HepG2 (cell line): ENCODE results near the gene AP4M1. TPM values are rescaled to one million over a fixed set of nuclear protein-coding genes. Genes with fewer than 3 reads are reported as not detected.

ENCODE experiments used
- ATF7 ChIP-seq, 2 experiments: fragments of 450-650 bp in 1 of 2; sonication (generic) in 1 of 2; formaldehyde crosslinking in 1 of 2; IDR thresholded peaks; 2 replicates each; pipeline versions ENCODE4 v1.4.0 to v1.6.1; 2016 to 2020; ENCODE audit warnings: antibody characterized with exemption in 1 of 2, mild to moderate bottlenecking in 1 of 2, missing genetic modification reagents in 1 of 2
- DR1 ChIP-seq: sonication (generic); formaldehyde crosslinking; IDR thresholded peaks from 2 replicates; pipeline ENCODE4 v1.8.0; 2021; ENCODE audit warnings: mild to moderate bottlenecking, missing genetic modification reagents, inconsistent platforms
- FOXO1 ChIP-seq: sonication (generic); formaldehyde crosslinking; IDR thresholded peaks from 2 replicates; pipeline ENCODE4 v1.4.0; 2020; ENCODE audit warnings: missing genetic modification reagents
- HDAC2 ChIP-seq: sonication (generic); formaldehyde crosslinking; IDR thresholded peaks from 2 replicates; pipeline ENCODE4 v1.4.0; 2020; ENCODE audit warnings: missing genetic modification reagents
- JDP2 ChIP-seq: sonication (generic); formaldehyde crosslinking; IDR thresholded peaks from 2 replicates; pipeline ENCODE4 v1.8.1; 2022; ENCODE audit warnings: missing genetic modification reagents, borderline replicate concordance
- KLF9 ChIP-seq: IDR thresholded peaks from 2 replicates; pipeline ENCODE4 v1.6.1; 2016; ENCODE audit warnings: low read depth
- MAX ChIP-seq: IDR thresholded peaks from 2 replicates; pipeline ENCODE4 v1.6.1; 2012; ENCODE audit warnings: inconsistent platforms
- SNAPC4 ChIP-seq: sonication (generic); formaldehyde crosslinking; IDR thresholded peaks from 2 replicates; pipeline ENCODE4 v1.4.0; 2020; ENCODE audit warnings: mild to moderate bottlenecking, missing genetic modification reagents
- SRY ChIP-seq: sonication (generic); formaldehyde crosslinking; IDR thresholded peaks from 2 replicates; pipeline ENCODE4 v1.8.0; 2022; ENCODE audit warnings: mild to moderate bottlenecking, missing genetic modification reagents
- TAF1 ChIP-seq: sonication (generic); formaldehyde crosslinking; IDR thresholded peaks from 2 replicates; pipeline ENCODE4 v1.4.0; 2020; ENCODE audit warnings: missing genetic modification reagents
- ZBTB14 ChIP-seq: sonication (generic); formaldehyde crosslinking; IDR thresholded peaks from 2 replicates; pipeline ENCODE4 v1.4.0; 2020; ENCODE audit warnings: missing genetic modification reagents
- ZHX2 ChIP-seq, 2 experiments: sonication (generic) in 1 of 2; formaldehyde crosslinking in 1 of 2; IDR thresholded peaks; 2 replicates each; pipeline versions ENCODE4 v1.6.1 to v1.9.0; 2014 to 2022; ENCODE audit warnings: antibody characterized with exemption in 1 of 2, borderline replicate concordance in 1 of 2, inconsistent platforms in 1 of 2, low read depth in 1 of 2, missing genetic modification reagents in 1 of 2
- ZNF292 ChIP-seq: sonication (generic); formaldehyde crosslinking; IDR thresholded peaks from 2 replicates; pipeline ENCODE4 v1.8.1; 2022; ENCODE audit warnings: mild to moderate bottlenecking, low read depth, missing genetic modification reagents, borderline replicate concordance
- ZNF468 ChIP-seq: sonication (generic); formaldehyde crosslinking; IDR thresholded peaks from 2 replicates; pipeline ENCODE4 v1.8.0; 2022; ENCODE audit warnings: mild to moderate bottlenecking, moderate library complexity, missing genetic modification reagents
- ZNF496 ChIP-seq: sonication (generic); formaldehyde crosslinking; IDR thresholded peaks from 2 replicates; pipeline ENCODE4 v1.8.1; 2023; ENCODE audit warnings: mild to moderate bottlenecking, moderate library complexity, missing genetic modification reagents; ENCODE audit not compliant: insufficient replicate concordance
- ZNF558 ChIP-seq: sonication (generic); formaldehyde crosslinking; IDR thresholded peaks from 2 replicates; pipeline ENCODE4 v1.9.0; 2022; ENCODE audit warnings: mild to moderate bottlenecking, missing genetic modification reagents, borderline replicate concordance
- polyA plus RNA-seq, 8 experiments: library from polyadenylated mRNA; depleted of rRNA in 3 of 8; stranded (reverse) in 7 of 8; unstranded in 1 of 8; fragments of >200 nt; fragmentation: Illumina TruSeq in 4 of 8; extraction: Trizol in 4 of 8; gene quantifications; 2 replicates each; pipeline versions ENCODE4 v1.2.1 to v1.2.3, GENCODE V29; 2011 to 2016; ENCODE audit warnings: low read depth in 4 of 8, missing spikeins in 1 of 8, mixed read lengths in 1 of 8; ENCODE audit not compliant: insufficient read depth in 1 of 8
- total RNA-seq, 5 experiments: library from RNA; depleted of rRNA; stranded (reverse); fragments of >200 nt; fragmentation: Illumina TruSeq; extraction: Trizol; gene quantifications; 2 replicates each; pipeline ENCODE4 v1.2.3, GENCODE V29; 2016; ENCODE audit warnings: low read depth in 1 of 5

AP4M1 gene
- total and polyA plus RNA-seq, 2 of the 13 experiments (the other 11 are each of a cell fraction or from before 2014, with no cell fraction given) = 6.3 to 9.7 TPM

GRCh38 chr7:100100420-100101015 lies 925 bp upstream of the AP4M1 start (continued):
- peak; percentile 80 for TF ChIP-seq ZHX2 (IDR thresholded peaks at IDR 0.05; ENCODE audit: low read depth)
- no peak for TF ChIP-seq ZHX2 (CRISPR knock-in tag; IDR thresholded peaks at IDR 0.05; ENCODE audit: borderline replicate concordance)
- no peak for TF ChIP-seq ZNF468 (CRISPR knock-in tag)
- peak; percentile 65; the same call in 1 of the 2 replicates for TF ChIP-seq ZNF558 (CRISPR knock-in tag)
- TF ChIP-seq JDP2 (CRISPR knock-in tag) = no peak
- TF ChIP-seq ZNF292 (CRISPR knock-in tag) = no peak
- no peak for TF ChIP-seq SNAPC4 (CRISPR knock-in tag)
- TF ChIP-seq ZNF496 (CRISPR knock-in tag) = no peak
- peak; percentile 84 for TF ChIP-seq SRY
- TF ChIP-seq MAX = peak; percentile 99
- TF ChIP-seq KLF9 (CRISPR knock-in tag) = peak; percentile 99
- TF ChIP-seq ATF7 (IDR thresholded peaks at IDR 0.05) = no peak
- no peak for TF ChIP-seq ATF7 (CRISPR knock-in tag; IDR thresholded peaks at IDR 0.05)
- TF ChIP-seq TAF1 (CRISPR knock-in tag) = no peak; the same call in 1 of the 2 replicates
- TF ChIP-seq DR1 (CRISPR knock-in tag) = peak; percentile 44; the same call in 1 of the 2 replicates
- TF ChIP-seq HDAC2 (CRISPR knock-in tag) = peak; percentile 88
- peak; percentile 91 for TF ChIP-seq FOXO1 (CRISPR knock-in tag)
- TF ChIP-seq ZBTB14 (CRISPR knock-in tag) = peak; percentile 11; the same call in 1 of the 2 replicates
